A549 treated with ZK216348 at 1 μM for 4 hours (cell line): ENCODE results near the gene PPBP. TPM values are rescaled to one million over a fixed set of nuclear protein-coding genes. Genes with fewer than 3 reads are reported as not detected.

Source experiments
- total RNA-seq: library from RNA; stranded (reverse); fragments of 200-300 nt; extraction: Qiagen RNA extraction; gene quantifications from 5 replicates; pipeline ENCODE4 v1.2.3, GENCODE V29; 2022; ENCODE audit warnings: low read depth

PPBP gene, protein sequence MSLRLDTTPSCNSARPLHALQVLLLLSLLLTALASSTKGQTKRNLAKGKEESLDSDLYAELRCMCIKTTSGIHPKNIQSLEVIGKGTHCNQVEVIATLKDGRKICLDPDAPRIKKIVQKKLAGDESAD
- not detected in 5 replicates for total RNA-seq

DNA sequence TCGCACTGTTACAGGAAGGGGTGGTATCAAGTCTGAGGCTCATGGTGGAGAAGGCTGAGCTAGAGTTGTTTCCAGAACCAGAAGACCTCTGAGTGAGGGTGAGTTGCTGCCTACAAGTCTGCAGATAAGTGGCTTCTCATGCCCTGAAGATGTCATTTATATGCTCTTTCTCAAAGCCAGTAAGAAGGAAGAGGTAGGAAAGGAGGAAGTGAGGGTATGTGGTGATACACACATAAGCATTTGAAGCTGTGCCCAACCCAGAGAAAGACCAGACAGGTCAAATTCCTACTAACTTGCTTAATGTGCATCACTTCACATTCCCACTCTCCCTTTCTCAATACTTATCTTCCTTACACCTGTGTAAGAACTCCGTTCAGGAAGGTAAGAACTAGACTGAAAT lies at the start of gene PPBP:
PPBP (minus strand) TSS at position 130 of the 400 bp plus-strand sequence; CDS start at position 43, 87 bp downstream.

DNA sequence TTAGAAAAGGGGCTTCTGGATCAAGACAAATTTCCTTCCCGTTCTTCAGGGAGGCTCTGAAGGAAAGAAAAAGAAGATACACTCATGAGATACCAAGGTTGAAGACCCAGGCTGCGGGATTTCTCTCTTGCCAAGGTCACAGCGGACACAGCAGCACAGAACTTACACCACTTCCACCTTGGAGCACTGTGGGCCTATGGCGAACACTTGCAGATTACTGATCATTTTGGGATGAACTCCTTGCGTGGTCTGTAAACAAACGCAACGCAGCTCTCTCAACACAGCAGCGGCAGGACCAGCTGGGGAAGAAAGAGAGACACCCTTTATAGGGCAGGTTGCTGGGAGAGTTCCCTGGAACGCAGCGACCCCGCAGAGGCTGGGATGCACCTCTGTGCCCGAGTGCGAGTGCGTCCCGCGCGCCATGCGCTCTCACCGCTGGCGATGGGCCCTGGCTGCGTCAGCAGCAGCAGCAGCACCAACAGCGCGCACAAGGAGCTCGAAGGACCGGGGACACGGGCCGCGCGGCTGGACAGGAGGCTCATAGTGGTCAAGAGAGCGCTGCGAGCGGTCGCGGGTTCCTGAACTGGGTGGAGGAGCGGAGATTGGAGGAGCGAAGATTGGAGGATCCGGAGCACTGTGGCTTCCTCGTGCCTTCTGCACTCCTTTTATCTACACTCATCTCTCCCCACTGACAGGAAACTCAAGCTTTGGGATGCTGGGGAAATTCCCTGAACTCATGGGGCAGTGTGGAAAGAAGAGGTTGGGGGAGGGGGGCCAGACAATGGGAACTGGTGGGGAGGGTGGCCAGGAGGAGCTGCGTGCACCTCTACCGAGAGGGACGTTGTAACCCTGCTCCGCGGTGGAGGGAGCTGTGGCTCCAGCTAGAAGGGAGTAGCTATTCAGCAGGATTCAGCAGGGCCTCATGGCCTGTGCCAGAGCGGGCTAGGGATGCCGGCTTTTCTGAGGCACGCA lies 10.3 kb upstream of the PPBP start, which contains the start of gene CXCL5:
CXCL5 (minus strand) TSS at position 638 of the 972 bp plus-strand sequence; CDS start at position 542, 96 bp downstream.

Other genes starting within 250 kb of the PPBP start
- 3.6 to 20.1 TPM (median 9.4 TPM) in 5 replicates for gene CXCL8, start 247.6 kb downstream of the PPBP start, total RNA-seq
- gene CXCL6, start 151.5 kb downstream of the PPBP start, total RNA-seq, result not detected in 5 replicates
- not detected in 5 replicates for gene PF4V1, start 134.9 kb downstream of the PPBP start, total RNA-seq
- gene CXCL1, start 118.8 kb downstream of the PPBP start, total RNA-seq, result 8.3 to 14.5 TPM (median 12.0 TPM) in 5 replicates
- gene PF4, start 6.2 kb downstream of the PPBP start, total RNA-seq, result 0.74 to 1.3 TPM (median 1.0 TPM) in 4 of 5 replicates, not detected in the other
- gene CXCL5, start 10.5 kb upstream of the PPBP start, total RNA-seq, result 24.7 to 56.4 TPM (median 37.1 TPM) in 5 replicates
- 4.4 to 8.3 TPM (median 4.5 TPM) in 5 replicates for gene CXCL3, start 50.5 kb upstream of the PPBP start, total RNA-seq
- 11.4 to 16.1 TPM (median 15.4 TPM) in 5 replicates for gene CXCL2, start 111.0 kb upstream of the PPBP start, total RNA-seq
- 8.1 to 13.7 TPM (median 8.5 TPM) in 5 replicates for gene MTHFD2L, start 169.9 kb upstream of the PPBP start, total RNA-seq